ENCODE measurements around the gene EFTUD2.
"Not testable (repeated sequence)": the region's sequence is repeated elsewhere in the genome, so short reads cannot be mapped to it uniquely, and the experiment has no call there.

Gene EFTUD2

GRCh38 chr17:44846206-44846605 lies 53.0 kb downstream of the EFTUD2 start:
- no peak for DNase-seq

- DNase-seq: no peak
Observed at GRCh38 chr17:44844390-44844830, 54.8 kb downstream of the EFTUD2 start.

GRCh38 chr17:44842748-44843147 lies 56.5 kb downstream of the EFTUD2 start:
- no peak for DNase-seq

- no peak for DNase-seq
Observed at GRCh38 chr17:44840936-44841335, 58.3 kb downstream of the EFTUD2 start.

- no peak for DNase-seq
Observed at GRCh38 chr17:44840274-44840673, 59.0 kb downstream of the EFTUD2 start.

GRCh38 chr17:44837196-44837595 lies 62.0 kb downstream of the EFTUD2 start:
- DNase-seq: no peak

- DNase-seq: no peak
Observed at GRCh38 chr17:44832805-44833204, 66.4 kb downstream of the EFTUD2 start.

GRCh38 chr17:44831371-44831770 lies 67.9 kb downstream of the EFTUD2 start:
- no peak for DNase-seq

GRCh38 chr17:44830359-44831288 lies 68.6 kb downstream of the EFTUD2 start:
- peak; percentile 9 for DNase-seq

GRCh38 chr17:44829523-44830358 lies 69.5 kb downstream of the EFTUD2 start, which contains the start of gene GJC1:
Gene GJC1 (minus strand): TSS chr17:44830287. CDS start chr17:44805817, 24,470 bp downstream.
- peak; percentile 15 for DNase-seq

- no peak for DNase-seq
Observed at GRCh38 chr17:44828919-44829522, 70.2 kb downstream of the EFTUD2 start.

- no peak for DNase-seq
Observed at GRCh38 chr17:44827863-44828262, 71.4 kb downstream of the EFTUD2 start.

GRCh38 chr17:44826123-44826790 lies 73.0 kb downstream of the EFTUD2 start:
- DNase-seq: no peak

- DNase-seq: not testable (repeated sequence)
Observed at GRCh38 chr17:44825236-44825635, 74.0 kb downstream of the EFTUD2 start.

- DNase-seq: peak; percentile 97
Observed at GRCh38 chr17:44820631-44821212, 78.5 kb downstream of the EFTUD2 start.

- not testable (repeated sequence) for DNase-seq
Observed at GRCh38 chr17:44818508-44818907, 80.7 kb downstream of the EFTUD2 start.

- DNase-seq: no peak
Observed at GRCh38 chr17:44812263-44812662, 87.0 kb downstream of the EFTUD2 start.

- DNase-seq: not testable (repeated sequence)
Observed at GRCh38 chr17:44808656-44809388, 90.4 kb downstream of the EFTUD2 start.

GRCh38 chr17:44808156-44808555 lies 91.1 kb downstream of the EFTUD2 start:
- DNase-seq: no peak

- DNase-seq: no peak
Observed at GRCh38 chr17:44807817-44808155, 91.5 kb downstream of the EFTUD2 start.

GRCh38 chr17:44807093-44807816 lies 92.0 kb downstream of the EFTUD2 start:
- no peak for DNase-seq

All from NCI-H1105 treated with DMSO at 0.1 percent for 48 hours (cell line).